GM19035 (cell line): ENCODE data around the gene ARPP21.

Experiments used
- ATAC-seq: cut with Tn5 transposase; IDR thresholded peaks from one replicate; pipeline ENCODE4 v1.9.1; 2021; ENCODE audit not compliant: unreplicated experiment

ARPP21 gene

DNA sequence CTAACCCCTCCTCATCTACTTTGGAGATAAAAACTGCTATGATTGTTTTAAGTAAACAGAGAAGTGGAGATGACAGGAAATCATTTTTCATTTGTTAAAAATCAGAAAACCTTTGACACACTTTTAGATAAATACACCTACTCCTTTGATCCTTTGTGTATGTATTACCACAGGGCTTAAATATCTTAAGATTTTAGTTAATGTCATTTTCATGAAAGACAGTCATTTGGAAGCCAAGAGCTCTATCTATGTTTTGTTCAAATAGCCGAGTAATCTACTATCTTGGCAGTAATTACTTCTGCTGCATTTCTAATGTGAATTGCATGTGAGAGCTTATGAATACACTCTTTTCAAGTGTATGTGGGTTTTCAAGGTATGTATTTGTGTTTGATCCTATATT lies 2.0 kb downstream of the ARPP21 start:
- ATAC-seq = no peak

GRCh38 chr3:35641920-35642527 lies 2.7 kb downstream of the ARPP21 start:
- no peak for ATAC-seq

DNA sequence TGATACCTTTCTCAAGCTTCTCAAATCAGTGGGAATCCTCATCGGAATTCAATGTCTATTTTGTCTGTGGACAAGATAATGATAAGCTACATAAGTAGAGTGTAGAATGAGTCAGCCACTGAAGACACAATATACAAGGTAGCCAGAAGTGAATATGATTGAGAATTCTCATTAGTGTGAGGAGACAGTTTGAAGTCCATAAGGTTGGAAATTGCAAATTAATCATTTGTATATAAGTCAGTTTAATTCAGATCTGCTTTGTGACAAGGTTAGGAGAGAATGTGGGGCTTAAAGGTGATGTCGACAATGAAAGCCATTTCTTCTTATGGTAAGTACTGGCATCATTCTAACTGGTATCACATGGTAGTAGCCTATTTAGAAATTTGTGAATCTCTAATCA lies 4.2 kb downstream of the ARPP21 start:
- ATAC-seq = no peak

GRCh38 chr3:35644451-35644850 lies 5.1 kb downstream of the ARPP21 start:
- ATAC-seq = no peak

- no peak for ATAC-seq
These were observed 5.9 kb downstream of the ARPP21 start for GRCh38 chr3:35645189-35645588.

GRCh38 chr3:35646081-35646480 lies 6.8 kb downstream of the ARPP21 start:
- no peak for ATAC-seq

DNA sequence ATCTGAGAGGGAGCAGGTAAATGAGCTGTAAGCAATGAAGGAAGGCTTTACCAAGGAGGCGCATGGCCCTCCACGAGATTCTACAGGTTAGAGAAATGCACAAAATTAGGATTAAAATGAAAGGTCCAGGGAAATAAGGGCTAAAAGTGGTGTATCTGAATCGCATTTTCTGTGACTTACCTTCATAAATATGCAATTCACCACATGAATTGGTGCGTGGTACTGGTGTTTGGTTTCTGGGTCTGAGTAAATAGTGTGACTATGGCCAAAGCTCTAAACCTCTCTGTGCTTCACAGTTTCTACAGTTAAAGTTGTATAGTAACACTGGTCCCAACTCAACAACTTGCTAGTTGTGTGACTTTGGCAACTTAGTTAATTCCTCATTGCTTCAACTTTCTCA lies 8.1 kb downstream of the ARPP21 start:
- ATAC-seq = no peak

DNA sequence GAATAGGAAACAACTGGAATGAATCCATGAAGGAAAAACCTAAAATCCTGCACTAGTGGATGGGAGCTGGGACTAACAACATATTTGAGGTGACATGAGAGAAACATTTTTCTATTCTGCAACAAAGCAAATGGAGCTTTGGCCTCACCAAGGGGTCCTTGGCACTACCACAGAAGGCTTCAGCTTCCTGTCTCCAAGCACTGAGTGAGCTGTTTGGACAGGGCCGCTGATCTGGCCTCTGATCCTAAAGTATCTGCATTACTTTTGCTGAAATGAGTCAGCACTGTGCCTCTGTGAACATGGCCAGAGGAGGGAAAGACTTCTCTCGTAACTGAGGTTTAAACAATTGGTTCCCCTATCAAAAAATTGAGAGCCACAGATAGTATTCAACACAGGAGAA lies 9.0 kb downstream of the ARPP21 start:
- ATAC-seq = no peak

DNA sequence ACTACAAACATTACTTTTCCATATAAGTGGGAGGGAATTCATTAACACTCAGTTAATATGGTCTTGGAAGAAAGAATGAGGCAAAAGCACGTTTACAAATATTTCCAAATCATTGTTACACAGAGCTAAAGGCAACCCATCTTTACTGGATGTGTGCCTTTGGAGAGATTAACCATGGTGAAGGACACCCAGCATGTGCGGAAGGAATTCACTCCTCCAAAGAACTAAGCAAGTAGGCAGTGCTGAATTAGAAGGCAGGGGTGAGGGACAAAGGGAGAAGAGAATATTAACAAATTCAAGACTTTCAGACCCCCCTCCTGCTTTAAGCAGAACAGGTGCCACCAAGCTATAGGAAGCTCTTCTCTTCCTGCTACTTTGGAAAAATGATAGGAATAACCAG lies 10.1 kb downstream of the ARPP21 start:
- no peak for ATAC-seq

GRCh38 chr3:35651426-35651825 lies 12.1 kb downstream of the ARPP21 start:
- ATAC-seq = no peak

DNA sequence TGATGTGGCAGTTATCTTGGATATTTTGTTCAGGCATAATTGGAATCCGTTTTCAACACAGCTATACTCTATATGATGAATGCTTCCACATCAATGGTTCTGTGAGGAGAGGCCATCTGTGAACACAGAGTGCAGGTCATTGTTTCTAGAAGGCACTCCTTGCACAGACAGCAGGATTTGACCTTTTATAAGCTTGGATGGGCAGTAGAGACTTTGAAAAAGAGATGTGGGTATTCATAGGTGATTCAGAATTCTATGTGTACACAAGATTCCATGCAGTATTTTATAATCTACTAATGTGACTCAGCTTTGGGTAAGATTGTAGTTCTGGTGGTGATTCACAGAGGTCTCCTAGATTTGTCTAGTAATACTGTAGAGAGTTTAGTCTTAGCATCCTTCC lies 12.5 kb downstream of the ARPP21 start:
- ATAC-seq = no peak

GRCh38 chr3:35653347-35653746 lies 14.0 kb downstream of the ARPP21 start:
- ATAC-seq = no peak

- ATAC-seq = no peak
These were observed 15.2 kb downstream of the ARPP21 start for GRCh38 chr3:35654476-35654875.

DNA sequence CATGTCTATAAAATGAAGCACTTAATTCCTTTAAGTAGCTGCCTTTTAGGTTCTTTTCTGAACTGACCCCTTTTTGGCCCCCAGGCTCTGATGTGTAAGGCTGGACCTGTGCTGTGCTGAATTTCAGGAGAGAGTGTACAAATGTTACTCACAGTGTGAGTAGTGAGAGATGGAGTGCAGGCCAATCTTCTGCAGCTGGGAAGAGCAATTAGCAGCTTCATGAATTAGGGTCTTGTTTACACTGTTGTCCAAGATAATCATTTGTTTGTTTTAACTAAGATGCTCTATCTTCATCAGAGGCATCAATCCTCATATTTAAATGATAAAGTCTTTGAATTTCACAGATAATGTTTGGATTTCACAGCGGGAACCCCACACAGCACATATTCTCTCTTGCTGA lies 19.4 kb downstream of the ARPP21 start:
- ATAC-seq = no peak

DNA sequence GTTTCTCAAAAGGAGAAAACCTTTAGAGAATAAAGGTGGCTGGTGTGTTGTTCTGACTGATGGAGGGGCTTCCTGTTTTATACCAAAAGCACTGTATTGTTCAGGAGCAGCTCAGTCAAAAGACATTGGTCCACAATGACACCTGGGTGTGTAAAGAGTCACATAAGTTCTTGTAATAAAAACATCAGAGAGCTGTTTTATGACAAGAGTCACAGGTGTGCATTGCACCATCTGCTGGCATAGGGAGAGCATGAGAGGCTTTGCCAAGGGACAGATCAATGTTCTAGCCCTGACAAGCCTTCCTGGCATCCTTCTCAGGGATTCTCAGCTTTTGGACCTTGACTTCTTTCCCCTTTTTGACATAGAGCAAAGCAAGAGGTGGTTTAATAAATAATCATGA lies 20.4 kb downstream of the ARPP21 start:
- no peak for ATAC-seq

- no peak for ATAC-seq
These were observed 24.1 kb downstream of the ARPP21 start for GRCh38 chr3:35663471-35663870.

DNA sequence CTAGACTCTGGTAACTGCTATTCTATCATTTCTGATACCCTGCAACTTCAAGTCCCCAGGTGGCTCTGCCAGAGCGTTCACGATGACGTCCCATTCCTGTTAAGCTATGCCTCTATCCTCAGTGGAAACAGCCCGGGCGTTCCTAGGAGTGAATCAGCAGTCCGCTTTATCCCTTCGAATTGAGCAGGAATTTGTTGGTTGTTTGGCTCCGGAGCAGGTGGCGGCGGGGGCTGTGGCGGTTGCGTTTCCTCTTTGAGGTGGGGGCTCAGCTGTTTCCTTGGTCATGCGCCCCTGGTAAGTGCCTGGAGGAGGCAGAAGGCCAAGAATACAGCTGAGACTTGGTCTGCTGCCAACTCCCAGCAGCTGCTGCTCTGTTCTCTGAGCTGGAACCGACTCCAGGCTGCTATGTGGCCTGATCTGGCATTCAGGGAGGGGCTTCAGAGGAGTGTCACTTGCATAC lies 25.2 kb downstream of the ARPP21 start:
- no peak for ATAC-seq

- no peak for ATAC-seq
These were observed 26.2 kb downstream of the ARPP21 start for GRCh38 chr3:35665390-35666055.

DNA sequence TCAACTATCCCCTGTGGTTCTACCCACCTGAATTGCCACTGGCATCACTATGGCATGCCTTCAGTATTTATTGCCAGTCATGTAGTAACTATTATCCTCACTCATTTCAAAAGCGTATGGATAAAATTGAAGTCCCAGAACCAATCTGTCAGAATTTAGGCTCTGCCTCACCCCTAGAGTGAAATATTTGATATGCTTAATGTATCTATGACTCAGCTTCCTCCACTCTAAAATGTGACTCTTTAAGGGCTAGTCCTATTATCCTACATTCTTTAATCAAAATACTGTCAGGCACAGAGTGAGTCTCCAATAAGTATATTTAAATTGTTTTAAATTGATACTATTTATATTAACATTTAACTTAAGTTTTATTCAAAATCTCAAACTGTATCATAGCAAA lies 27.6 kb downstream of the ARPP21 start:
- ATAC-seq = no peak

DNA sequence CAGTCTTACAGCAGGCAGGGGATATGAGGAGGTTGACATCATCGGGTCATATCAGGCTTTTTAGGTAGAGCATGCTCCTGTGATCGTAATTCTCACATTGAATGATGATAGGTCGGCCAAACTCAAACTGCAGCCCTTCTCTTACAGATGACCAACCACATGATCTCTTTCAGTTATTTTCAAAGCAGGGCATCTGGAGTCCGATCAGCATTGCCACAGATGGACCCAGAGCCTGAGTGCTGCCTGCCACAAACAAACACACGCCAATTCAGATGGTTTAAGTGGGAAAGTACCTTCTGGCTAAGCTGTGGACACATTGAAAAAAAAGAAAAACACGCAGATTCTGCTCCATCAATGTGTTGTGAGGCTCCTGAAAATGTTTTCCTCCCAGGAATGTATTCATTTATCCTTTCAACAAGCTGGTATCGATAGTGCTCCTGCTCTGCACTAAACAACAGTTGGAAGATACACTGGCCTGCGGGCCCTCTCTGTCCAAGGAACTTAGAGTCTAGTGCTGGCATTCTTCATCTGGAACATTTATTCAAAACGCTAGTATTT lies 31.2 kb downstream of the ARPP21 start:
- no peak for ATAC-seq

DNA sequence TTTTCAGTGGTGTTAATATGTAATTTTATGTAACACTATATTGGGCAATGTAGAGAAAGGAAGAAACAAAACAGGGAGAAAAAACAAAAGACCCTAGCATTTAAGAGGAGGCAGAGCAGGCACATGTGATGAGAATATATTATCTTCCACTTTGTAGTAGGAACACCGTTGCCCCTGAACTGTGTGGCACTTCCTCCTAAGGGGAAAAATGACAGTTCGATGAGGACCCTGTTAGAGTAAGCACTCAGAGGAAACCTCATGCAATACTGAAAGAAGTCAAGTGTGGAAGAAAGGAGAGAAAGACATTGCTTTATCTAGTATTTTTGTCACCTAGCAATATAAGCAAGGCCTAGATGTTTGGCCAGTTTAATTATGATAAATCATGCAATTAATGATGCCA lies 32.2 kb downstream of the ARPP21 start:
- no peak for ATAC-seq

DNA sequence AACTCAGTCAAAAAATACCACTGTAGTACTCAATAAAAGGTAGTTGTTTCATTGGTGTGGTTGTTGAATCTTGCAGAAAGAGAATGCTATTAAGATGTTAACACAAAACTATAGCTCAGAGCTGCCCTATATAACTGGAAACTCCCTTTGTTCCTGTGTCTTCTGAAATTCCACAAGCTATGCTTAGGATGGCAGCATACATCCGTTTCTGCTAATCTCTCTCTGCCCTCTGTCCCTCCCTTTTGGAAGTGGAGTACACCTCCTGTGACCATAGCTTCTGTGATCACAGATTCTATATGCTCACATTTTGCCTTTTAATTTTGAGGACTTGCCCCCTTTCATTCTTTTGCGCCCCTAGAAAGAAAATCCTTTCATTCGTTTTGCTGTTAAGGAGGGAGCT lies 33.7 kb downstream of the ARPP21 start:
- no peak for ATAC-seq
